Activated gamma-delta T cell (primary cell): ENCODE results near the gene ATP13A3.
"Not testable (repeated sequence)": the region's sequence is repeated elsewhere in the genome, so short reads cannot be mapped to it uniquely, and the experiment has no call there.

Experiments
- DNase-seq: peaks from one replicate; lab custom pipeline; 2025; lab: John Stamatoyannopoulos, UW

ATP13A3 gene

DNA sequence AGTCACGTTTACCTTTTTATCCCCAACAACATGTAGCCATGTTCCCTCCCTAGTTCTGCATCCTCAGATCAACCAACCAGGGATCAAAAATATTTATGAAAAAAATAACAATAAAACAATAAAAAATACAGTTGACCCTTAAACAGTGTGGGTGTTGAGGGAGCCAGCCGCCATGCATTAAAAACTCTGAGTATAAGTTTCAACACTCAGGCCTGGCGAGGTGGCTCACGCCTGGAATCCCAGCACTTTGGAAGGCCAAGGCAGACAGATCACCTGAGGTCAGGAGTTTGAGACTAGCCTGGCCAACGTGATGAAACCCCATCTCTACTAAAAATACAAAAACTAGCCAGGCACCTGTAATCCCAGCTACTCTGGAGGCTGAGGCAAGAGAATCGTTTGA lies 12.7 kb upstream of the ATP13A3 start:
- DNase-seq: not testable (repeated sequence)

DNA sequence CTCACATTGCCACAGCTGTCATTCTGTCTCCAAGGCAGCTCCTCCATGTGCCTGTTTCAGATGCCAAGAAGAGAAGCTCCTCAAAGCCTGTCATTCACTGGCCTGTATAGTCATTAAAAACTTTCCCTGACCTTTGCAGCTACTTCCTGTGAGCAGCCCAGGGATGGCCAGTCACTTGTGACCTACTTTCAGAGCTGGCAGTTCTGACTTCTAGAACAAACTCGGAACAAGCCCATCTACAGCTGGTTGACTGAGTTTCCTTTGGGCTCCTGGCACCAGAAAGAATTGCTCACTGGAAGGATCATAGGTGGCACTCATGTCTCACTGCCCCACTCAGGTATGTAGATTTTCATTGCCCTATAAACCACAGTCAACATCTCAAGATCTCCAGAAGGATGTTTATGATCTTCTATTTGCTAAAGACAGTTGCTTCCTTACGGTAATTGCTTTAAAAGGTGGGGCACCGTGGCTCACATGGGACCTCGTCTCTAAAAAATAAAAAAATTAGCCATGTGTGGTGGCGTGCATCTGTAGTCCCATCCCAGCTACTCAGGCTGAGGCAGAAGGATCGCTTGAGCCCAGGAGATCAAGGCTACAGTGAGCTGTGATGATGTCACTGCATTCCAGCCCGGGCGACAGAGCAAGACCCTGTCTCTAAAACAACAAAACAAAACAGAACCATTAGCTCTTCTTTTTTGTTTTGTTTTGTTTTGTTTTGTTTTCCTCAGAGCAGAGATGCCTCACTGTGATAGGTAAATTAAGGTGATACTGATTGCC lies 11.2 kb upstream of the ATP13A3 start:
- no peak for DNase-seq

DNA sequence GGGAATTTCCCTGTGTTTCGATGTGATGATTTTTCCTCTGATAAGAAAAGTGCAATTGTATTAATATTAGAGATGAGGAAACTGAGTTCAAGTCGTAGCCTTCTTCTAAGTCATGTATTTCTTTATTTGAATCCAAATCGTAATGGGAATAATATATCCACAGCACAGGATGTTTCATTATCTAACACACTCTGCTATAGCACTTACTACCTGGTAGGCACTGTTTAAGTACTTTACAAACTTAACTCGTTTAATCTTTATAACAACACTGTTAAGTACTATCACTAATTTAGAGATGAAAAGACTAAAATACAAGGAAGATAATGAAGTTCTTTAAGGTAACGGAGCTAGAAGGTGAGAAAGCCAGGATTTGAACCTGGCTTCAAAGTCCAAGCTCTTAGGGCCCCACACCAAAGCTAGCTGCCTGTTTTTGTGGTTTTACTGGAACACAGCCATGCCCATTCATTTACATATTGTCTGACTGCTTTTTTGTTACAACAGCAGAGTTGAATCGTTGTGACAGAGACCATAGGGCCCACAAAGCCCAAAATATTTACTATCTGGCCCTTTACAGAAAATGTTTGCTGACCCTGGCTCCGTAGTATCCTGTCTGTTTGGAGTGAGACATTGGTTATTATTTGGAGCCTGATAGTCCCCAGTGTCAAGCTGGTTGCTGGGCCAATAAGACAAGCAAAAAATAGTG lies 9.6 kb upstream of the ATP13A3 start:
- DNase-seq: no peak

DNA sequence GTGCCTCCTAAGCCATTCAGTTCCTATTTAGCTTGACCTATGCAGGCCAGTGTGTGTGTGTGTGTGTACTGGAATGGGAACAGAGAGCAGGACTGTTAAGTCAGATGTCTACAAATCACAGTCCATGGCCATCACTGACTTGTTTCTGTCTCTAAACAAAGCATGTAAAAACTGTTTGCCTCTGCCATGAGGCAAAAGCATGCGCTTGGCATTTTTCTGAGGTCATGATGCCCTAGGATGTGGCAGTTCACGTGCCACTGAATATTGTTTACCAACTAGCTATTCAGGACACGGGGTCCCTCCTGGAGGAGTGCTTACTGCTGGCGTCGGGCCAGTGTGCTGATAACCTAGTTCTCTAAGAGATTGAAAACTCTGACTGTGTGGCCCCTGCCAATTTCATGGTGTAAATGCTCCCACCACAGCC lies 8.2 kb upstream of the ATP13A3 start:
- DNase-seq: no peak

DNA sequence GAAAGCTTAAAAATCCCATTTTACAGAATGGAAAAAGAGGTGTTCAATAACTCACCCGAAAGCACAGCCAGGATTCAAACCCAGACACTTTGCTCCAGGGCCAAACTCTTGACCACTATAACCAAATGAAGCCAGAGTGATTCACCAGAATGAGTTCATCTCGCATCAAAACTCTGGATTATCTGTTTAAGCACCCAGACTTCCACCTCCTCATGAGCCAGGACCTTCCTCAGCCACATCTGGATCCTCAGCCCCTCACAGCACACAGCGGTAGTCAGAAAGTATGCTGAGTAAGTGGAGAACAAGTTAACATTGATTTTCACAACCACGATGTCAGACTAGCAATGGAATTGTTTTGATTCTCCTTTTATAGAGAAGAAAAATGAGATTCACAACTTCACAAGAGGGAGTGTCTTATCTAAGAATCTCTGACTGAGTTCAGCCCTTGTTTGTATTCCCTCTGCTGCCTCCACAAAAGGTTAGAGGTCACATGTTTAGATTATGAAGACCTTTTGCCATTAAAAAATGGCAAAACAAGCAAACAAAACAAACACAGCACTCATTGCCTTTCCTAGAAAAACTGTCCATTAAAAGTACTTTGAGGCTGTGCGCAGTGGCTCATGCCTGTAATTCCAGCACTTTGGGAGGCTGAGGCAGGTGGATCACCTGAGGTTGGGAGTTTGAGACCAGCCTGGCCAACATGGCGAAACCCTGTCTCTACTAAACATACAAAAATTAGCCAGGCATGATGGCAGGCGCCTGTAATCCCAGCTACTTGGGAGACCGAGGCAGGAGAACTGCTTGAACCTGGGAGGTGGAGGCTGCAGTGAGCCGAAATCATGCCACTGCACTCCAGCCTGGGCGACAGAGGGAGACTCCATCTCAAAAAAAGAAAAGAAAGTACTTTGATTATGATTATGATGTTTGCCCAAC lies 7.5 kb upstream of the ATP13A3 start:
- DNase-seq: not testable (repeated sequence)

DNA sequence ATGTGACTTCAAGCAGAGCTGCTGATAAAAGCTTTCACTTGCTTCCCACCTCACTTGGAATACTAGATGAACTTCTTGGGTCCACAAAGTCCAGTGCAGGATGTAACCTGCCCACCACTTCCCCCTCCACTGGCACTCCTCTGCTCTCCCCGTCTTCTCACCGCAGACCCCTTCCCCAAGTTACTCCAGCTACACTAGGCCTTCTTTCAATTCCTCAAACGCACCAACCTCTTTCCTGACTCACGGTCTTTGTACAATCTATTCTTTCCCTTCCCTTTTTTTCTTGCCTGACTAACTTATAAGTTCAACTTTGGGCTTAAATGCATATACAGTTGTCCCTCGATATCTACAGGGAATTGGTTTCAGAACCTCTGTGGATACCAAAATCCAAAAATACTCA lies 5.2 kb upstream of the ATP13A3 start:
- DNase-seq: no peak

DNA sequence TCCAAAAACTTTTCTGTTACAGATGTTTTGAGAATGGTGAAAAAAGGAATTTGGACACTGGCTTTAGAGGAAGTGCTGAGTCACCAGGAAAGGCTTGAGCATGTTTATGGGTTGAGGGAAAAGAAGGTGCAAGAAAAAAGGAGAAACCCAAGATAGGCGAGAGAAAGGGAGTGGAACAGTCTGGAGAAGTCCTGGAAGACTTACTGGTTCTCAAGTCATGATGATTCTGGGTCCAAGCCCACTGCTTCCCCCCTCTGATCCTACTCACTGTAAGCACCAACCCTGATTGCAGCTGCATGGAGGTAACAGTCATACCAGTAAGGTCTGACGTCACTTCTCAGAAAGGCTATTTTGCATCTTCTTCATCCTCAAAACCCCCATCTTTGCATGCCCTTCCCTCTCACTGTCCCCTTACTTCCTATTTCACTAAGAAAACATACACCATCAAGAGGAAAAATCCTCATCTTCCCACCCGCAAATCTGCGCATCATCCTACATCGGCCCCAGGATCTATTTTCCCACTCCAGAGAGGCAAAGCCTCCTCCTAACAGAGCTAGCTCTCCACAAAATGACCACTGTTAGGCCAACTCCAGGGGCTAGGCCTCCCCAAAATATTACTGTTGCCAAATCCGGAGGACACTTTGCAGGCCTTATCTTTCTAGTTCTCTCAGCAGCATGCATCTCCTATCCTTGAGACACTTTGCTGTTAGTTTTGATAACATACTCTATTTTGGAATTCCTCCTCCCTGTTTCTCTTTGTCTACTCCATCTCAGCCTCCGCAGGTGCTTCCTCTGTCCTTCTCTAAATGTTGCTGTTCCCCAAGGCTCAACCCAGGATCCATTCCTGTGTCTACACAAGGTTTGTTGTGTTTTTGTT lies 3.2 kb upstream of the ATP13A3 start:
- DNase-seq: no peak

DNA sequence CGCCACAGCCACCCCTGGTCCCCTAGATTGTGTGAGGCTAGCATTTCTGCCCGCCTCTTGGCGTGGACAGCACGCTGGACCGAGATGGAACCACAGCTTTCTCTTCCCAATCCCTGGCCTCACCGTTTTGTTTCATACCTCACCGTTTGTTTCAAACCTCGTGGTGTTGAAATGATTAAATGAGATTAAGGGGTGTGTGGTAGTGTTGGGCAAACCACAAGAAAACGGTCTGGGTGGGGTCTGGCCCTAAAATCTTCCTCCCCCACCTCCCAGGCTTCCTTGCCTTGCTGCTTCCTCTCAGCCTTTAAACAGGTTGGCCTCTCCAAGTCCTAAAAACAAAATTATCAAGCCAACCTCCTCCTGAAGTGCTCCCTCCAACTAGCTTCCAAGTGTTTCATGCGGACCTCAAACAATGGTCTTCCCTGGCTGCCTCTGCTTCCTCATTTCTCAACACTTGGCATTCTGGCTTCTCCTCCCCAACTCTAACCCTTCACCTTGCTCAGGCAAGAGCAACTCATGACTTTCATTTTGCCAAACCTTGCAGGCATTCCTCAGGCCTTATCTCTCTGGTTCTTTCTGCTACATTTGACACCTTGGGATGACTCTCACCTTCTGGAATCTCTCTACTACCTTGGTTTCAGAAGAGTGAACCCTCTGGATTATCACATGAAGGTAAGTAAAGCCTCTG lies 1.4 kb upstream of the ATP13A3 start:
- no peak for DNase-seq

DNA sequence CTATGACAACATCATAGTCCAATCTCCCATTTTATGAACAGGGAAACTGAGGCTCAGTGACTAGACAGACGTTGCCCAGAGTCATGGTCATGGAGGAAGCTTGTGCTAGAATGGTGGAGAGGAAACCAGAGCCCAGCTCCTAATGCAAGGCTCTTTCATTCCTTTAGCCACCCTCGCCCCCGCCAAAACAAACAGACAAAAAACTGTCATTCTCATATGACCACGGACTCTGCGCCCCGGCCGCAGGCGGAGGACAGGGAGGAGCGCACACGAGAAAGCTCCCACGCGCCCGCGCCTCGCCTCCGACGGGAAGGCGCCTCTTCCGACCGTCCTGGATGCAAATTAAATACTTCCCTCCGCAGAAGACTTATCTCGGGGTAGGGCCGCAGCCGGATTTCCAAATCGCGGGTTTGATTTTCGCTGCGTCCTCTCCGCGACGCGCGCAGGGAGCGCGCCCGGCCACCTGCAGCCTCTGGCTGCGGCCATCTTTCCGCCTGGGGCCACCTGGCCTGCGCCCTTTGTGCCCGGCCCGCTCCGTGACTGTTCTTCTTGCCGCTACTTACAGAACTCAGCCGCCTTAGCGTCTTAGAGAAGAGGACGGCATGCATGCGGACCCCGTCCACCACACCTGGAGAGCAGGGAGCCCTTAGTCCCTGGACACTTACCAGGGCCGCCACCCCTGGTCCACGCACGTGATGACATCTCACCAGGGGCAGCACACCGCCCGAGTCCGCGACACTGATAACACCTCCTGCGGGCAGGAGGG lies 670 bp upstream of the ATP13A3 start:
- DNase-seq: peak; percentile 24

DNA sequence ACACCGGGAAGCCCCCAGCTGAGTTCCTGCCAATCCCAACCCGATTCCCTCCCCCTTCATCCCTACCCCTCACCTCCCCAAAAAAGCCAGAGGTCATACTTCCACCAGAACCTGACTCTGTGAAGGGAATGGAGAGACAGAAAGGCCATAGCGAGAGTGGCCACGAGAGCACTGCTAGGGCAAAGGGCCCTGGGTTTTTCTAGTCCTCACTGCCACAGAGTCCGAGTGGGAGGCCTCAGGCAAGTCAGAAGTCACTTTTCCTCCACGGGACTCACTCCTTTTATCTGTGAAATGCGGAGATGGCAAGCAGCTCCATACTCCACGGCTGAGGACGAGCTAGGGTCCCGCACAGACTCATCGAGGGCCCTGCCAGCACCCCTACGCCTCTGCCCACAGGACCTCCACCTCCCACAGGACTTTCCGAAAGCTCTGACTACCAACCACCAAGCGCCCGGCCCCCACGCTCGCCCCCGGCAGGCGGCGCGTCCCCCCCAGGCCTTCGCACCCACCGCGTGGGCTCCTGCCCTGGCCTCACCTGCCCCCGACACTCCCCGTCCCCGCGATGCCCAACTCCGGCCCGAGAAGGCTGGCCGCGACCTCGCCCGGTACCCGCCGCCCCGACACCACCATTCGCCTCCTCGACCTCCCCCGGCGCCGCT lies 792 bp downstream of the ATP13A3 start:
- peak; percentile 58 for DNase-seq

DNA sequence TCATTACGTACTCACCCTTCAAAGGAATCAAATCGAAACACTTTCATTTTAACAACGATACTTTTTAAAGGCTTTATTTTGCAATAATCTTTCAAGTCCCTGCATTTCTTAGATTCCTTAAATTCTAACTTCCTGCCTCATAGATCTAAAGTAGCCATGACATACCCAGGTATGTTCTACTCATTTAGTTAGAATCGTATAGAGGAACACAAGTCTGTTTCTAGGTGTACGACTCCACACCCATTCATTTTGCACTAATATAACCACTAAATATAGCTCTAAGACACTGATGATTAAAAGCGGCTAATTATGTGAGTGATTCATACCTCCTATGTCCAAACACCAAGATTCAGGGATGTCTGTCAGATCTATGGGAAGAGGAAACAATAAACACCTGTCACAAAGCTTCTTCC lies 1.3 kb downstream of the ATP13A3 start:
- no peak for DNase-seq

DNA sequence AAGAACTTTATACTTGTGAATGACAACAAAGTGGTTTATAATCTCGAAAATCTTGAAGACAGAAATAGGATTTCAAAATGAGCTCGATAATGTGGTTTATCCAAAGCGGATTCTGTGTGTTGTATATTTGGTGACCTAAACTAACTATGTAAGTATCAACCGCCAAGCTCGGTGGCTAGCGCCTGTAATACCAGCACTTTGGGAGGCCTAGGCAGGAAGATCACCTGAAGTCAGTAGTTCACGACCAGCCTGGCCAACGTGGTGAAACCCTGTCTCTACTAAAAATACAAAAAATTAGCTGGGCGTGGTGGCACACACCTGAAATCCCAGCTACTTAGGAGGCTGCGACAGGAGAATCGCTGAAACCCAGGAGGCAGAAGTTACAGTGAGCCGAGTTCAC lies 2.2 kb downstream of the ATP13A3 start:
- DNase-seq: no peak

DNA sequence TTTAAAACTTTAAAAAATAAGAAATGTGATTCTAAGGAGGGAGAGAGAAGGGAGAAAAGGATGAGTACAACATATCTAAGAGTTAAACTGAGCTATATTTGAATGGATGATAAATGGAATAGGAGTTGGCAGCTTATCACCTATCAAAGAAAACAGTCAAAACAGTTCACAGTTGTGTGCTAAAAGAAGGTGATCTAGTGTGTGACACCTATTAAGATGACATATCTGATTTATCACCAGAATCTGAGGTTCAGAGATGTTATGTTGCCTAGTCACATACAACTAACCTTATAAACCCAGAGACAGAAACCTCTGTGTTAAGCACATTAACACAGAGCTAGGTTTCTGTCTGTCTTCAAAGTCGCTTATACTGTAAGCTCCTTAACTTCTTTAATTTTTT lies 3.0 kb downstream of the ATP13A3 start:
- no peak for DNase-seq

DNA sequence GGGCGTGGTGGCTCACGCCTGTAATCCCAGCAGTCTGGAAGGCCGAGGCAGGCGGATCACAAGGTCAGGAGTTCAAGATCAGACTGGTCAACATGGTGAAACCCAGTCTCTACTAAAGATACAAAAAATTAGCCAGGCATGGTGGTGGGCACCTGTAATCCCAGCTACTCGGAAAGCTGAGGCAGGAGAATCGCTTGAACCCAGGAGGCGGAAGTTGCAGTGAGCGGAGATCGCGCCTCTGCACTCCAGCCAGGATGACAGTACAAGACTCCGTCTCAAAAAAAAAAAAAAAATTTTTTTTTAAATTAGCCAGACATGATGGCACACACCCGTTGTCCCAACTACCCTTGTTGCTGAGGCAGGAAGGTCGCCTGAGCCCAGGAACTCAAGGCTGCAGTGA lies 4.0 kb downstream of the ATP13A3 start:
- DNase-seq: not testable (repeated sequence)

DNA sequence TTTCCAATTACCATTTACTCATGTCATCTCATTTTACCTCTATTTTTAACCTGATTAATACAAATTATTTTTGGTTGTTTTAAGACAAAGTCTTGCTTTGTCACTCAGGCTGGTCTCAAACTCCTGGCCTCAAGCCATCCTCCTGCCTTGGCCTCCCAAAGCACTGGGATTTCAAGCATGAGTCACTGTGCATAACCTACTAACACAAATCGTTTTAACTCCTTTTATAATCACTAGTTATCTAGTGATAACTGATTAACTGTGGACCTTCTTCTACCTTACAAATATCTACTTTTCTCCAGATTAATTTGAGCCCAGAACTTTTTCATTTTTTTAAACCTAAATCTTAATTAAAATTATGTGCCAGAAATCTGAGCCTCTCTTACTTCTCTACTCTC lies 4.6 kb downstream of the ATP13A3 start:
- no peak for DNase-seq

DNA sequence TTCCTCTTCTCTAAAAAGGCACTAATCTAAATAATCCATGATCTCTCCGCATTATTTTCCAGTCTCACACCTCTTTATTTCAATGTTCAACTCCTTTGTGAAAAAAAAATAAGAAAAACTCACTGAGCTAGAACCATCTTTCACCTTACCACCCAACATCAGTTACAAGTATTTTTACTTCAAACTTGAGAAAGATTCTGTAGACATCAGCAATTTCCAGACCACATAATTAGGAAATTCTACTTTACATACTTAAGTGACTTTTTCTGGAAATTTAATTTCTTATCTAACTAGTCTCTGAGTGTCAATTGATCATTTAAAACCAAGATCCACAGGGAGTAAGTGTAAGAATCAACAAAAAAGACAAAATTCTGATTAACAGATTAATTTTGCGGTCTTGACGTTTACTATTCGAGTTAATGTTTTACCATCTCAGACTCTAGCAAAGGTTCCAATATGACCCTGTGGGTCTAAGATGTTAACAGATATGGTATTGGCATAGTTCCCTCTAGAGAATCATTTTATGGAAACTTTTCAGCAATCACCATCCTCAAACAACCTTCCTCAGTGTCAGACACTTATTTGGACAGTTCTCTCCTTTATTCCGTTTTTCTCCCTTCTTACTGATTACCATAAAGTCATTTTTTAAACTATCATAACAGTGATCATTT lies 5.1 kb downstream of the ATP13A3 start:
- DNase-seq: no peak

DNA sequence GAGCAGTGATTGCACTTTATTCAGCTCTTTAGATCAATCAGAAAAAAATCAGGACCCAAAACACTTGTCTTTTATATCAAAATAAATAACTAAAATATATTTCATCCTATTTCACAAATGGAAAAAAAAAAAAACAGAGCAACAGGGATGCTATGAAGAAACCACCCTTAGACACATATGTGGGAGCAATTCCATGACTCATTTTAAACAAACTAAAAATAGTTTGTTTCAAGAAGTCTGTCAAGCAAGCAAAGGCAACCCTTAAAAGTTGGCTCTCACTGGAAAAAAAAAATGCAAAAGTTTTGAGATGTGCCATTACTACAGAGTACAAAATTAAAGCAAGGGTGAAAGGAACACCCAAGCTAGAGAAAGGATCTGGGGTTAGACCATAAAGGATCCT lies 5.7 kb downstream of the ATP13A3 start:
- DNase-seq: no peak

DNA sequence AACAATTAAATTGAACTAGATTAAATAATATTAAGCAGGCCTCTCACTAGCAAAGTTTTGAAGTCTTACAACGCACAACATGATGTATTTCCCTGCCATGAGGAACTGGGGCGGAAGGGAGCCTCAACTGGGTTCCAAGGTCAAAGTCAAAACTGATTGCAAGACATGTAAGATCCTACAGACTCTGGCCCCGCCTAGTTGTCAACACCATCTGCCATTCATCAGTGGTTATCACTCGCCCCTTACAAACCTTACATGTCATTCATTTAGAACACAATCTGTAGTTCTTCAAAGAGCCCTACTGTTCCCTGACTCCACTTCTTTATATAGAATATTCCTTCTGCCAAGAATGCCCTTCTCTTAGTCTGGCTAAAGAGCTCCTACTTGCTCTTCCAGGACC lies 10.0 kb downstream of the ATP13A3 start:
- DNase-seq: no peak

DNA sequence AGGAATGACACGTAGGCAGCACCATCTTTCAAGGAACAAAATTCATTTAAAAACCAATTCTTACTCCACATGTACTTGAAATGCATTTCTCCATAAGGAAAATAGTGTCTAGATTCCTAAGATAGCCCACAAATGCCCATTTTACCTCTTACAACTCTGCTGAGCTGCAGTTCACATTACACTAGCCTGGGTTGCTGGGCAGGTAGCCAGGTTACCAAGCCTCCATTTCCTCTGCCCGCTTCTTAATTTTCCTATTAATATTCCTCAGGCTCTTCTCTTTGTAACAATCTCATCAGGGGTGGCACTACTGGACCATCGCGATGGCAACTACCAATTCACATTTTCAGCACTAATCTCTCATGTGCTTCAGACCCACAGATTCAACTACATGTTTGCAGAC lies 10.8 kb downstream of the ATP13A3 start:
- no peak for DNase-seq
